HL-60/S4 (cell line): Measurements from ENCODE around the gene PLAU.

Experiments used
- in situ Hi-C: fragments of 300-500 bp; cut with MboI; formaldehyde crosslinking; loops from 2 replicates; pipeline ENCODE4 v1.14.3; 2022; ENCODE audit warnings: low sequenced_read_pairs

PLAU gene

DNA sequence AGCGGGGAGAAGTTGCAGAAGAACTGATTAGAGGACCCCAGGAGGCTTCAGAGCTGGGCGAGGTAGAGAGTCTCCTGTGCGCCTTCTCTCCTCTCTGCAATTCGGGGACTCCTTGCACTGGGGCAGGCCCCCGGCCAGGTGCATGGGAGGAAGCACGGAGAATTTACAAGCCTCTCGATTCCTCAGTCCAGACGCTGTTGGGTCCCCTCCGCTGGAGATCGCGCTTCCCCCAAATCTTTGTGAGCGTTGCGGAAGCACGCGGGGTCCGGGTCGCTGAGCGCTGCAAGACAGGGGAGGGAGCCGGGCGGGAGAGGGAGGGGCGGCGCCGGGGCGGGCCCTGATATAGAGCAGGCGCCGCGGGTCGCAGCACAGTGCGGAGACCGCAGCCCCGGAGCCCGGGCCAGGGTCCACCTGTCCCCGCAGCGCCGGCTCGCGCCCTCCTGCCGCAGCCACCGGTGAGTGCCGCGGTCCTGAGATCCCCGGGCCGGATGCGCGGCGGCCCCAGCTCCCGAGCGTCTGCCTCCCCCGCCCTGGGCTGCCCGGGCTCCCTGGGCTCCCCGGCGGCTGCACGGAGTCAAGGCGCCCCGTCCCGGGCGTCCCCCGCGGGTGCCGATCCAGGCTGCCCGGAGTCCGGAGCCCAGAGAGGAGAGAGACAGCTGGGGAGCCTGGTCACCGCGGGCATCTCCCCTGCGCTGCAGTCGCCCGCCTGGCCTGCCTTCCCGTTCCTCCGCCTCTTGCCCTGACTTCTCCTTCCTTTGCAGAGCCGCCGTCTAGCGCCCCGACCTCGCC, at the start of gene PLAU:
PLAU (plus strand) TSS at position 369 of the 789 bp plus-strand sequence. CDS start 424 bp downstream, outside the sequence.
- in situ Hi-C loops, result no loop called here

DNA sequence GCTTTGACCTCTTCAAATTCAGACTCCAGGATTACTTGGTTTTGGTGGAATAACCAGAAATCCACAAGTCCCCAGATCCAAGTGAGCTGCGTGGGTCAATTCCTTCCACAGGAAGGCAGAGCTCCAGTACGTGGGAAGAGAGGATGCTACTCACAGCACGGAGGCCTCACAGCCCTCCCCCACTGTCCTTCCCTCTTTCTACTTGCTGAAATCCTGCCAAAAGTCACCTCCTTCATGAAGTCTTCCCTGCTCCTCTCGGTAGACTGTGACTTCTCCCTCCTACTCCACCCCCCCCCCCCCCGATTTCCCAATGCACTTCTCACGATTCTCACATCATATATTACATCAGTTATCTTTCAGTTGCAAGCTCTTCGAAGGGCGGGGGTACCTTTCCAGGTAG, 48.9 kb upstream of the PLAU start:
- in situ Hi-C loops, result no loop called here

DNA sequence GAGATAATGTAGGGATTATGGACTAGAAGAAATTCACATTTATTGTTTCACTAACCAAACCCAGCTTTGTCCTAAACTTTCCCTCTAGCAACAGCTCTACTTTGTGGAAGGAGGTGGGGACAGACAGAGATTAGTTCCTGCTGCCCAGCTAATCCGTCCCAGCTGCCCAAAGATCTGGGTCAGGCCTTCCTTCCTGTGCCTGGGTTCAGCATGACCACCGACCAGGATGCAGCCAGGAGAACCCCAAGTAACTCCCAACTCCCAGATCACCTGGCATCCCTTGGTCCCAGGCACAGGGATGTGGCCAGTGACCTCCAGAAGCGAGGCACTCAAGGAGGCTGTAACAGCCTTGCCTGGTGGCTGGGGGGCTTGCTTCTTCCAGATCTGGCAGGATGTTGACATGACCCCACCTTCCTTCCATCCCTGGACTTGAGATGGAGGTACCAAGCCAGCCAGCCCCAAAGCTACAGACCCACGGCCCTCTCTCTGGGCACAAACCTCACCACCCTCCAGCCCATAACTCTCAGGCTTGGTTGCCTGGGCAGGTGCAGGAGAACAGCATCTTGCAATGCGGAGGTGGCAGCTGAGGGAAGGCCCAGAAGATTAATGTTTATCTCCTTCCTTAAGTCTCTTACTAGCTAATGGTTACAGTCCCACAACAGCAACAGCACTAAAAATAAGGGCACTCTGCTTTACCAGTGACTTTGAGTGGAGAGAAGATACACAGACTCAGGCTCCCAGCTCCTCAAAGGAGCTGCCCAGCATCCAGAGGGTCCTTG, 47.7 kb upstream of the PLAU start:
- in situ Hi-C loops, result no loop called here

DNA sequence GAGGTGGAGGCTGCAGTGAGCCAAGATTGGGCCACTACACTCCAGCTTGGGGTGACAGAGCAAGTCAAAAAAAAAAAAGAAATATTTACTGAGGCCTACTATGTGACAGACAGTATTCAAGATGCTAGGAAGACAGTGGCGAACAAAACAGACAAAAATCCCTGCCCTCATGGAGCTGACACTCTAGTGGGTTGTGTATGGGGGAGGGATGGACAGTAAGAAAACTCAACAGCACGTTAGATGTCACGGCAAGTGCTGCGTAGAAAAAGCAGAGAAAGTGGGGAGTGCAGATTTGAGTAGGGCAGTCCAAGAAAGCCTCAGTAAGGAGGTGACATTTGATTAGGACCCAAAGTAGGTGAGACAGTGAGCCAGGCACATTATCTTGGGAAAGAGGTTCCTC, 46.7 kb upstream of the PLAU start:
- in situ Hi-C loops, result no loop called here

DNA sequence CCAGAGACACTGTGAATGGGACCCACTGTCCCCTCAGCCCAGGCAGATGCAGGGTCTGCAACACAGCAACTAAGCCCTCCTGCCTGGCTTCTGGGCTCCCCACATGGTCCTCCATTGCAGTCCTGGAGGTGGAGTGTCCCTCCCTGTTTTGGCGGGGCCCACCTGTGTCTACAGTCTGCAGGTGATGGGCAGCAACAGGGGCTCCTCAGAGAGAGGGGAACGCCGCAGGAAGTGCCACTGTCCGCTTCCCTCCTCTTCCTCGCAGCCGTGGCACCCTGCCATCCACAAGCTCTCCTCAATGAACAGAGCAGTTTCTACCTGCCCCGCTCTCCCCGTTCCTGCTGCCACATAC, 45.8 kb upstream of the PLAU start:
- in situ Hi-C loops, result no loop called here

DNA sequence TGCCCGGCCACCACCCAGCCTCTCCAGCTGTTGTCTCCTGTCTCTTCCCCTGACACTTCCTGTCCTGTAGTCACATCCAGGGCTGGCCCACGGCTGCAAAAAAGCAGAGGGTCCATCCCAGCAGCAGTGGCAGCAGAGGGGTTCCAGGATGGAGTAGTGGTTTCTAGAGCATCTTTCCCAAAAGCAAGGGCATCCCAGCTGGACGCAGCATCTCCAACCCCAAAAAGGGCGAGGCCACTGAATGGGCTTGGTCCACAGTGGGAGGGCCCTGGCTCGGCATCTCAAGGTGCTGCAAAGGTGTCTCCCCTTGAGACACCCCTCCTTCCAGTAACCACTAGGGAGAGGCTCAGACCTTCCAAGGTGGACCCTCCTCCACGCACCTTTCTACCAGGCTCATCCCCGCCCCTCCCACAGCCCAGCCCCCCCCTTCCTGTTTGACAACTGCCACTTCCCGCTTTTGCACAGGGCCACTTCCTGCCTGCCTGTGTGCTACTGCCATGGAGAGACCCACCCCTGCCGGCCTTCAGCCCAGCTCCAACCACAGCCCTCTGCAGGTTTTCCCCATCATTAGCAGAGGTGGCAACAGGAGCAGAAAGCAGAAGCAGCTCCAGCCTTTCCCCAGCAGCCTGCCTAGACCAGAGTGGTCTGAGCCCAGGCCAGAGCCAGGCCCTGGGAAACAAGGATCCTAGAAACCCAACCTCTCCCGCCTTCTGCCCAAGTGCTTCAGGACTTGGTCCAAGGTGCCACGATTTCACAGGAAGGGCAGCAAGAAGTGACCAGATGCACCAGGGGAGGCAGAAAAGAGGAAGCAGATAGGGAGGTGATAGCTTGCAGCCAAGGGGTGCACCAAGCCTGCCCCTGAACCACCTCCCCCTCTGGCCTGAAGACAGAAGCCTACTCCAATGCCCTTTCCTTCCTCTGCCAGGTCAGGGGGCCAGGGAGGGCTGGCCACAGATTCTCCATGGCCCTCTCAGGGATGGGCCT, 45.2 kb upstream of the PLAU start:
- in situ Hi-C loops, result no loop called here

DNA sequence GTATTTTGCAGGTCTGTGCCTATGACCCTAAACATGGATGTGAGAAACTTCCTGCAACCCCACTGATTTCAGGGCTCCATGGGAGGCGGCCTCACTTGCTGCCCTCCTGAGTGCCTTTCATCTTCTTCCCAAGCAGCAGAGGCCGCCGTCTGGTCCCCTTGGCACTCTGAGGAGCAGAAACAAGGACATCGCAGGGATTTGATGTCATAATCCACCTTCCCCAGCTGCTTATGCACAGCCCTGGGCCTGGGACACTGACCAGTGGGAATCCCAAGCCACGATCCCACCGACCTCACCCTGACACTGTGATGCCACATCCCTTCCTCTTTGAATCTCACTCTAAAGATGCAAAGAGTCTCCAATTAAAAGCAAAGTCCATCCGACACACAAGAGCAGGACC, 44.3 kb upstream of the PLAU start:
- in situ Hi-C loops, result no loop called here

DNA sequence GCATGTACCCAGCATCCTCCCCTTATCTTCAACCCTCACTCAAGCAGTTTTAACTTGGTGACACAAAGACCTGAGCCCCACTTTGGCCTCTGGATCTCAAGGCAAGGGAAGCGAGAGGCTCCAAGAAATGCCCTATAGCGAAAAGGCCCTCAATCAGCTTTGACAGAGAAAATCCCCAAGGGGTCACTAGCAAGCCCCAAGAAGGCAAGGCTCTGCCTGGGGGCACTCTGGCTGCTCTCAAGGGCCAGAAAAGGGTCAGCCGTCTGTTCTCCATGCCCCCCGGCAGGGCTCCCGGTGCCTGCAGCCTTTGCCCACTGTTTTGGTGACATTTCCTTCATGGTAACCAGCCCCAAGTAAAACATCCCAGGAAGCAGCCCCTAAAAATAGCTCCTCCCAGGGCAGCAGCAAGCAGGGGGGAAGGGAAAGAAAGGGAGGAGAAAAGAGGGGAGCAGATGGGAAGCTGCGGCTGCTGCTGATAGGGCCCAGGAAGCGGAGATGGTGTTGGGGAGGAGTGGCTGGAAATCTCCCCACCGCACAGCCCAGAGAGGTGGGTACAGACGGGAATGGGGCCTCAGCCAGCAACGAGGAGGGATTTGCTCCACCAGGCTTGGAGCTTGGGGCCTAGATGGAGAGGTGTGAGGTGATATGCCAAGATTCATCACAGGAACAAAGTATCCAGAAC, 43.7 kb upstream of the PLAU start:
- in situ Hi-C loops, result no loop called here

DNA sequence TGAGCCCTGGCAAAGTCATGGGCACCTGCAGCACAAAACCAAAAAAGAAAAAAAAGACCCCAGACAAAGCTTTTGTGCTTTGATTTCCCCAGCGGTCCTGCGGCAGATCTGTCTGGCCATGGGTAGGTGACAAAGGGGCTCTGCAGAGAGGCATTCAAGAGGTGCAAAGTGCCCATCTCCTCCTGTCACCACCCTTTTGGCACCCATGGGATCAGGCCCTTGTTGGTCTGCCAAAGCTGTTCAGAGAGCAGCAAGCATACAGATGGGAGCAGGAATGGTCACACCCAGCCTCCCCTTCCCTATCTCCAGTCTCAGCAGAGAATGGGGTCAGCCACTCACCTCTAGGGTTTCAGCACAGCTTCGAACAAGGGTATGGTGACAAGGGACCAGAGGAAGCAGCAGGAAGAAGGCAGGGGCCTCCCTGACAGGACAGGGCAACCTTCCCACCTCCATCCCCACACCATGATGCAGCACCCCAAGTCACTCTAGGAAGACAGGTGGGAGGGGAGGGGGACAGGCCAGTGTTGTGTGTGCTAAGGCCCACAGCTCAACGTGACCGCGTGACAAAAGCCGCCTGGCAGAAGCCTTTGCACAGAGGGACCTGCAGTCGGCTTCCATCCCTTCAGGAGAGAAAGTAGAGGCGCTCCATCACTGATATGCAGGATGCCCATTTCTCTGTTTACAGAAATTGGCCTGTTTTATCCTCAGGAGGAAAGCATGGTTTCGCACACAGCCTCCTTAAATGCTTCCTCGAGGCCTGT, 42.9 kb upstream of the PLAU start:
- in situ Hi-C loops, result no loop called here

DNA sequence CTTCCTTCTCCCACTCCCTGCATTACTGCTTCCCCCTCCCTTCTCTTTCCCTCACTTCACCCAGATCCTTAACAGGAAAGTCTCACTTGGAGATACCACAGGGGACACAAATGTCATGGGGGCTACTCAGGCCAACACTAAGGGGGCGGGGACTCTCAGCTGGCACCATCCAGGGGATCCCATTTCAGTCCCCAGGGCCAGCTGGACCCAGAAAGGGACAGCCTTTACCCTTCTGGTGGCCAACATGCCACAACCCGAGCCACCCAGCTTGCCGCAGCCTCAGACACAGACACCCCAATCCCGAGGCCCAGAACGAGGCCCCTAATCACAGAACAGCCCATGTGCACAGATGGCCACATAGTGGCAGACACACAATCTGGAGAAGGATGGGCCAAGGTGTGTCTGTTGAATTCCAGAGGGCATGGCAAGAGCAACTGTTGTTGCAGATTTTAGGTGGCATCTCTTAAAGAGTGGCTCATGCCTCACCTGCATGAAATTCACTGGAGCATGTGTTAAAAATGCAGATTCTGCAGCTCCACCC, 42.2 kb upstream of the PLAU start:
- in situ Hi-C loops, result no loop called here

DNA sequence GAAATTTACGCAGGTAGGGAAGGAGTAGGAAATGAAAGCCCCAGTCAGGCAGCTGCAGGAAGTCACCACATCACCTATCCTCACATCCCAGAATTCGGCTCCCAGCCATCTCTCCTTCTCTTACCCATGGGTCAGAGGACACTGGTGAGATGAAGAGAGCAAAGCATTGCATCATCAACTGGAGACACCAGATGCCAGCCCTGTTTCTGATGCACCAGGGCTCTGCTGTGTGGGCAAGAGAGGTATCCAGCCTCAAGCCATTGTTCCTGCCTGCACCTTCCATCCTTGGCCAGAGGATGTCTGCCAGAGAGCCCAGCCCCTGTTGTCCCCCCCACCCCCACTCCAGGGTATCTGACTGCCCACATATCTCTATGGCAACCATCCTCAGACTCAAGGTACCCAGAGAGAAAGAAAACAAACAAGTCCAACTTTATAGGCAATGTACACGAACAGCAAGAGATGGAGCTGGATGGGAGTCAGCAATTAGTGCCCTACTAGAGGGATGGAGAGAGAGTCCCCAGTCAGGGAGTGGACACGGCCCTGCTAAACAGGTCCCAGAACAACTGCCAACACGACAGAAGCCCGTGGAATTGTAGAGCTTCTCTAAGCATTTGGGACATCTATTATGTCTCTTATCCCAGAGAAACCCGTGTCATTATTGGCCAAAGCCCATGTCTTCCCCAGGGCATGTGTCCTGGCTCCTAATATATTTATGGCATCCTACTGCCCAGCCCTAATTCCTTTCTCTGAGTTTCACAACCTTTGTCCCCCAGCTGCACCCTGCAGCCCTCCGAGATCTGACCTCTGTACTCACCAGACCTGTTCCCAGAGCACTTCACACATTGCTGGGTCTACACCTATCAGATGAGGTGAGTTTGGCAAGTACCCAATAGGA, 39.4 kb upstream of the PLAU start:
- in situ Hi-C loops, result no loop called here

DNA sequence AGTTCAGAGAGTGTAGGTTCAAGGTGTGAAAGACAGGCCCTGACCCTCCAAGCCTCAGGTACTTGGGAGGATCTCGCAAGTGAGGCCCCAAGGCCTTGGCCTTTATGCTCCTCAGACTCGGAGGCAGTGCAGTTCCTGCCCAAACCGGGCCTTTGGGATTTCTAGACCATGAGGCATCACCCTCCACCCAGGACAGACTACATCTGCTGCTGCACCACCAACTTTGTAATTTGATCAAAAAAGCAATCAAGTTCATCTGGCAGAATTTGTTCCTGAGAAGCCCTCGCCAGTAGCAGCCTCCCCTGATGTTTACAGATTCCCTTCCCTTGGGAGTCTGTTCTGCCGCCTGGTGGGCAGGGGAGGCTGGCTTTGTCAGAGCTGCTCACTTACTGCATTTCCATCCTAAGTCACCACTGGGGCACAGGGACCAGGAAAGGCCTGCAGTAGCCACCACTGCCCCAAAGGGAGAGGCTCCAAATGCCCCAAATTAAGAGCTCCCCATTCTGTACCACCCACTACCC, 38.7 kb upstream of the PLAU start:
- in situ Hi-C loops, result no loop called here

DNA sequence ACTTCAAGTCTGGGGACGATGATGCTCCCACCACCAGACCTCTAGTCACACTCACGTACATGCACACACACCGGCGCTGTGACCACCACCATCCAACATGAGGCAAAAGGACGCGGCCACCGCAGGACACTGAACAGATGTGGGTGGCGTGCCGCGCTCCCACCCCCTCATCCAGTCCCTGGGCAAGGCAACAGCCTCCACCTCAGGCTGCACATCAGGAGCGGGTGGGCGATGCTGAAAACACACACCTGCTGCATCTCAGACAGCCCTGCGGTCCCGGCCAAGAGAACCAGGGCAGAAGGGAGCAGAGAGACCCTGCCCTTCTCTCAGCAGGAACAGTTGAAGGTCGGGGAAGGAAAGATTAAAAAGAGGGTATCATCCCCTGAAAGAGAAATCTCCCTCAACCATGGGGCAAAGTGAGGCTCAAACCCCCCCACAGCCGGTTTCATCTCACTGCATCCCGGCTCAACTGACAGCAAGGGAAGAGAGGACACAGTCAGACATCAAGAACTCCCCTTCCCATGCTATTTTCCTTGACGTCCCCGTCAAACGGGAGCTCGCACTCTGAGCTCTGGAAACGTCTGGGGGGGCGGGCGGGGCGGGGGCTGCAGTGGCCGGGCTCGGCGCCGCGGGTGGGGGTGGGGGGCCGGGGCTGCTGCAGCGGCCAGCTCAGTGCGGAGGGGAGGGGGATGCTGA, 37.6 kb upstream of the PLAU start:
- in situ Hi-C loops, result no loop called here

DNA sequence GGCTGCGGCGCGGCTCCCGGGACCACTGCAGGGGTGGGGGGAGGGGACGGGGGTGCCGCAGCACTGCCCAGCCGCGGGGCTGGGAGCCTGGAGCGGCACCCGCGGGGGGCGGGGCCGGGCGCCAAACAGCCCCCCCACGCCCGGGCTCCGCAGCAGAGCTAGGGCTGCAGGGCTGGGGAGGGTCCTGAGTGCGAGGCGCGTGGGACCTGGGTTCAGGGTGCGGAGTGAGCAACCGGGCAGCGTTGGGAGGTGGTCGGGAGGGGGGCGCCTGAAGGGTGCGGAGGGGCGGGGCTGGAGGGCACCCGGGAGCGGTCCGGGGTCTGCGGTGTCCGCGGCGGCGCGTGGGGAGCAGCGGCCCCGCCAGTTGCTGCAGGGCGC, 37.1 kb upstream of the PLAU start:
- in situ Hi-C loops, result no loop called here

DNA sequence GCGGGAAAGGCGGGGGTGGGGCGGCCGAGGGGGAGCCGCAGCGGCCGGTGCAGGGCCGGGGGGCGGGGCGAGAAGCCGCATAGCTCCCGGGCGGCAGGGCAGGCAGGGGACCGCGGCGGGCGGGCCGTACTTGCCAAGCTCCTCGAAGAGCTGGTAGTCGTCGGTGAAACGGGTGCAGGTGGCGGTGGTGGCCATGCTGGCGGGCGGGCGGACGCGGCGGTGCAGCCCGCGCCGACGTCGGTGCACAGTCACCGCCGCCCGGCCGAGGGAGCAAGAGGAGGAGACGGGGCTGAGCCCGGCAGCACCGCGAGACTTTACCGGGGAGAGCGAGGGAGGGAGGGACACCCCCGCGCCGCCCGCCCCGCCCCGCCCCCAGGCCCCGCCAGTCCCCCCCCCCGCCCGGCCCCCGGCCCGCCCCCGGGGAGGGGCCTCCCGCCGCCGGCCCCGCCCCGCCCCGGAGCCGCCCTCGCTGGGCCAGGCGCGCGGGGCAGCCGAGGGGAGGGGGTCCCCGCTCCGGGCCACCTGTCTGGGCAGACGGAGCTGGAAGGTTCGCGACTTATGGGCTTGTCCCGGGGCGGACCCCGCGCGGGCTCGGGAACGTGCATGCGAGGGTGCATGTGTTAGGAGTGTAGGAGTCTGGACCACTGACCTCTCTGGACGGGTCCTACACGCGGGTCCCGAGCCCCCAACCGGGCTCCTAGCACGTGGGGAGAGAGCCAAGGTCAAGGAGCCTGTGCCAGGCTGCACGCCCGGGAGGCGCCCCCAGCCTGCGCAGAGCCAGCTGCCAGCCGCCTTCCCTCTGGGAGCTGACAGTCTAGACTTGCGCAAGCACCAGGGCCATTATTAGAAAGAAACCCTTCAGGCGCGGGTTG, 36.4 kb upstream of the PLAU start, which contains the start of gene CAMK2G:
CAMK2G (minus strand) TSS at position 289 of the 872 bp plus-strand sequence; CDS start at position 195, 94 bp downstream.
- in situ Hi-C loops, result no loop called here

DNA sequence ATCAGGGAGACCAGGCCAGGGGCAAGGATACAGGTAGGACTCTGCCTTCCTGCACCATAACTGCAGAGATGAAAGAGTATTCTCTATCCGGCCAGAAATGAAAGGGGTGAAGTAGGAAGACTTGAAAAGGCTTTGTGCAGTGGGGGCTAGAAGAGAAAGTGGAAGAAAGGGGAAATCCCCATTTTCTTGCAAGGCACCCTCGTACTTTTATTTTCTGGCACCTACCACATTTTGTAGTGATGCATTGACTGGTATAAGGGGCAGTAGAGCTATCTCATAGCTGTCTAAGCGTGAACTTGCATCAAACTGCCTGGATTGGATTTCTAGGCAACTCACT, 35.8 kb upstream of the PLAU start:
- in situ Hi-C loops, result no loop called here

DNA sequence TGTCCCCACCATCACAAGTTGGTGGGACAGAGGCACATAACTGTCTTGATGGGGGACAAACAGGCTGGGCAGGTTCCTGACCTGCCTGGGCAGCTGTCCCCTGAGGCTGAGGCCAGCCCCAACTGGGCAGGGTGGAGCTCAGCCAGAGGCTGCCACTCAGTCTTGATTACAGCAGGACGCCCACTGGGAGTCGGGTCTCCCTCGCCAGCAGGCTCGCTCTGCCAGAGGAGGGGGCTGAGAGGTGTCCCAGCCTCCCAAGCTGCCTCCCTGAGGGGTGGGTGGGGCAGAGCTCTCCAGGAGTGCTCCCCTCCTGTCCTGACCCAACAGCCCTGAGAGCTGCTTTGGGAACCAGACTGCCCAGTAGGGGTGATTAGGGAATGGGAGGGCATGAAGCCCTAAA, 34.8 kb upstream of the PLAU start:
- in situ Hi-C loops, result no loop called here
